Activated CD8-positive, alpha-beta T cell treated with anti-CD3 and anti-CD28 coated beads for 36 hours (primary cell): ENCODE data around the gene BEND5. TPM values are rescaled to one million over a fixed set of nuclear protein-coding genes. Genes with fewer than 3 reads are reported as not detected.

Experiments used
- ATAC-seq: fragments of 200-7000 bp; cut with Tn5 transposase; one replicate; pipeline ENCODE4 v1.10.0; 2021; ENCODE audit warnings: mild to moderate bottlenecking, moderate library complexity
- CTCF ChIA-PET: fragments of 350-600 bp; sonication (Branson Sonifier 250); formaldehyde crosslinking; loops from one replicate; lab custom pipeline; 2021; ENCODE audit warnings: antibody characterized with exemption; lab: Charles Lee
- POLR2A ChIA-PET: fragments of 350-600 bp; sonication (Branson Sonifier 250); formaldehyde crosslinking; loops from one replicate; lab custom pipeline; 2021; ENCODE audit warnings: antibody characterized with exemption; lab: Charles Lee
- DNase-seq: peaks from one replicate; pipeline ENCODE4 v3.0.0-alpha.2; 2020
- H3K27ac Mint-ChIP-seq: one replicate; pipeline ENCODE4 v1.8.0; 2021; ENCODE audit warnings: mild to moderate bottlenecking, mixed read lengths
- H3K27me3 Mint-ChIP-seq: one replicate; pipeline ENCODE4 v1.8.0; 2021; ENCODE audit warnings: mixed read lengths
- H3K36me3 Mint-ChIP-seq: one replicate; pipeline ENCODE4 v1.8.0; 2021; ENCODE audit warnings: low read depth, mixed read lengths
- H3K4me1 Mint-ChIP-seq: one replicate; pipeline ENCODE4 v1.8.0; 2021; ENCODE audit warnings: low read depth, mixed read lengths
- H3K4me3 Mint-ChIP-seq: one replicate; pipeline ENCODE4 v1.8.0; 2021; ENCODE audit warnings: mild to moderate bottlenecking, moderate library complexity, mixed read lengths
- H3K9me3 Mint-ChIP-seq: one replicate; pipeline ENCODE4 v1.8.0; 2021; ENCODE audit warnings: mixed read lengths
- CTCF ChIP-seq: fragments of 200-600 bp; IDR thresholded peaks from one replicate; pipeline ENCODE4 v1.8.0; 2022; ENCODE audit warnings: antibody characterized with exemption, mild to moderate bottlenecking
- intact Hi-C: fragments of 100-400 bp; cut with micrococcal nuclease; formaldehyde crosslinking; loops from one replicate; pipeline ENCODE4 v1.10.0; 2022
- total RNA-seq, 2 experiments: library from RNA; stranded (reverse); gene quantifications; one replicate each; pipeline ENCODE4 v1.2.3, GENCODE V29; 2021

The BEND5 gene
- total RNA-seq, 2 experiments from 2014 or later: 62.6 to 73.6 TPM

- no peak for ATAC-seq
- ChIA-PET POLR2A (no interaction called here), CTCF (no interaction called here)
- Mint-ChIP-seq H3K9me3 (no peaks in the 10 kb centered on the region), H3K36me3 (no peaks in the 10 kb centered on the region), H3K4me1 (no peaks in the 10 kb centered on the region), H3K4me3 (no peak overlapping the region), H3K27ac (no peak overlapping the region), H3K27me3 (peaks cover 2% of the 10 kb centered on the region)
- no peak for TF ChIP-seq CTCF
- no peak for DNase-seq
- intact Hi-C loops: no loop called here
Measured at GRCh38 chr1:48686159-48686558, 90.5 kb downstream of the BEND5 start.

DNA sequence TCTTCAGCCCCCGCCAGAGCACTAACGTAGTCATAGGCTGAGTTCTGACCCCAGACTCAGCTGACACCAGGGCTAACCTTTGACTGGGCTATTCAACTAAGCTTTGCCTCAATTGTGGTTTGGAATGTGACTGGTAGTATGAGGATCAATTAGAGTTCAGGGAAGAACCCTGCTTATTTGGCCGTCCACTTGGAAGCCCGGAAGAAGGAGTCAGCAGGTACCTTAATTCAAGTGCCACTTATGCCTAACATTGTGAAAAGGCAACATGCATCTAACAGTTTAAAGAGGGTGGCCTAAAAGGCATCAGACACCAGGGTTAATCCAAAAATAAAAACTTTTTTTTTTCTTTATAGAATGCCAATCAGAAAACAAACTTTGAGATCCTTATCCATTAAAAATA lies 92.3 kb downstream of the BEND5 start:
- intact Hi-C loops: no loop called here
- H3K36me3 Mint-ChIP-seq: no peaks in the 10 kb centered on the region
- POLR2A ChIA-PET: no interaction called here
- DNase-seq (no peak), ATAC-seq (no peak)
- no peak overlapping the region for H3K4me3 Mint-ChIP-seq
- CTCF ChIA-PET: interaction anchor here (1.1 kb wide), 1 partner anchor 11 kb away, joined by 3 read pairs; no protein-coding TSS in a partner anchor
- H3K9me3 Mint-ChIP-seq: no peaks in the 10 kb centered on the region
- TF ChIP-seq CTCF: no peak
- H3K27me3 Mint-ChIP-seq: peaks cover 2% of the 10 kb centered on the region
- H3K4me1 Mint-ChIP-seq: no peaks in the 10 kb centered on the region
- no peak overlapping the region for H3K27ac Mint-ChIP-seq

- Mint-ChIP-seq H3K4me1 (no peaks in the 10 kb centered on the region), H3K4me3 (no peak overlapping the region), H3K27ac (no peak overlapping the region), H3K9me3 (no peaks in the 10 kb centered on the region), H3K27me3 (peaks cover 2% of the 10 kb centered on the region), H3K36me3 (no peaks in the 10 kb centered on the region)
- ChIA-PET CTCF (interaction anchor here (1.1 to 1.8 kb wide), 3 partner anchors 11 to 134 kb away, joined by 3 to 7 read pairs (median 5); no protein-coding TSS in a partner anchor), POLR2A (no interaction called here)
- no peak for TF ChIP-seq CTCF
- no peak for DNase-seq
- no peak for ATAC-seq
- intact Hi-C loops: no loop called here
Measured at GRCh38 chr1:48683839-48684238, 92.9 kb downstream of the BEND5 start.

DNA sequence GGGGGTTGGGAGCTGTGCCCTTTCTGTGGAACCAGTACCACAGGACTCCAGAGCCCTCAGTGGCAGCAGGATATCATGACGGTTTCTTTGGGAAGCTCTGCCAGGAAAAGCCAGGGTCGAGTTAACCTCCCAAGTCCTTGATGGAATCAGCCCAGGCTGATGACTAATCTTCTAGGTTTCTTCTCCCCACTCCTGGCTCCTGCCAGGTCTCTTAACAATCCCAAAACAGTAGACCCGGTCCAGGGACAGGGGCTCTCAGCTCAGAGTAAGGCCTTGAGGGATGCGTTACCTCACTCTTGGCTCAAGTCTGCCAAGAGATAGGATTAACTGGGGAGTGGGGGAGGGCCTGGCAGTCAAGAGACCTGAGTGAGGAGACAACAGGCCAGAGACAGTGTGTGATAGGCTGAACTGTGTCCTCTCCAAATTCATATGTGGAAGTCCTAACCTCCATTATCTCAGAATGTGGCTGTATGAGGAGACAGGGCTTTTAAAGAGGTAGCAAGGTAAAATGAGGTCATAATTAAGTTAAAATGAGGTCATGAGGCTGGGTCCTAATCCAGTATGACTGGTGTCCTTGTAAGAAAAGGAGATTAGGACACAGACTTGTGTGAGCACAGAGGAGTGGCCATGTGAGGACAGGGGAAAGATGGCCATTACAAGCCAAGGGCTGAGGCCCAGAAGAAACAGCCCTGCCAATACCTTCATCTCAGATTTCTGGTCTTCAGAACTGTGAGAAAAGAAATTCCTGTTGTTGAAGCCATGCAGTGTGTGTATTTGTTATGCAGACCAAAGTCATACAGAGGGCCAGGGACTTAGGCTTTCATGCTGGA lies 95.0 kb downstream of the BEND5 start:
- DNase-seq (no peak), ATAC-seq (no peak)
- POLR2A ChIA-PET: no interaction called here
- CTCF ChIA-PET: no interaction called here
- H3K4me3 Mint-ChIP-seq: no peak overlapping the region
- H3K4me1 Mint-ChIP-seq: no peaks in the 10 kb centered on the region
- intact Hi-C loops: no loop called here
- TF ChIP-seq CTCF: no peak
- H3K27me3 Mint-ChIP-seq: peaks cover 3% of the 10 kb centered on the region
- H3K27ac Mint-ChIP-seq: no peak overlapping the region
- H3K9me3 Mint-ChIP-seq: no peaks in the 10 kb centered on the region
- H3K36me3 Mint-ChIP-seq: no peaks in the 10 kb centered on the region

- intact Hi-C loops: no loop called here
- Mint-ChIP-seq H3K36me3 (no peaks in the 10 kb centered on the region), H3K9me3 (no peaks in the 10 kb centered on the region), H3K4me1 (no peaks in the 10 kb centered on the region), H3K4me3 (no peak overlapping the region), H3K27me3 (peaks cover 4% of the 10 kb centered on the region), H3K27ac (no peak overlapping the region)
- no peak for ATAC-seq
- no peak for DNase-seq
- POLR2A ChIA-PET: no interaction called here
- no peak for TF ChIP-seq CTCF
- CTCF ChIA-PET: interaction anchor here (0.5 to 4.1 kb wide), 3 partner anchors 16 to 1517 kb away, joined by 3 to 48 read pairs (median 5); no protein-coding TSS in a partner anchor
Measured at GRCh38 chr1:48680411-48681035, 96.2 kb downstream of the BEND5 start.
